ENCODE results near the gene PEX12.
"Not testable (repeated sequence)": the region's sequence is repeated elsewhere in the genome, so short reads cannot be mapped to it uniquely, and the experiment has no call there.

Gene PEX12

DNA sequence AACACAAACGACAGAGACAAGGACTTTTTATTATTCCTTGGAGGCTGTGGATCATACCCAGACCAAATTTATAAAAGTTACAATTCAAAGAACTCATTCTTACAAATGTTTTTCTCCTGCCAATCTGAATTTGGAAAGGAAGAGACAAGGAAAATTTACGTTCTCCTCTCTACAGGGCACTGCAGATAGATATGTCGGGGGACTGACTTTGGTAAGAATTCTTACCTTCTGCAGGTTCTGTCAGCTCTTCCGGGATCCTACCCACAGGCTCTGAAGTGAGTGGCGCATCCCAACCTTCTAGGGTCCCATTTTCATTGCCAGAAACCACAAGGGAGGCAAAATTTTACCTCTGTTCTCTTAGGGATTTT is 38.7 kb downstream of the PEX12 start:
- intact Hi-C loops (cut with micrococcal nuclease) = loop anchor here (5.0 to 10.0 kb wide), 3 partner anchors 38 to 208 kb away; partner anchors contain the start of gene PEX12
- H3K27me3 Mint-ChIP-seq = no peaks in the 10 kb centered on the region
- H3K4me1 Mint-ChIP-seq (ENCODE audit: low read depth) = peaks cover 45% of the 10 kb centered on the region
- no peaks in the 10 kb centered on the region for H3K9me3 Mint-ChIP-seq
- H3K4me3 Mint-ChIP-seq = peak overlapping the region; percentile 6
- H3K36me3 Mint-ChIP-seq (ENCODE audit: low read depth) = no peaks in the 10 kb centered on the region
- H3K27ac Mint-ChIP-seq = peak overlapping the region; percentile 95

DNA sequence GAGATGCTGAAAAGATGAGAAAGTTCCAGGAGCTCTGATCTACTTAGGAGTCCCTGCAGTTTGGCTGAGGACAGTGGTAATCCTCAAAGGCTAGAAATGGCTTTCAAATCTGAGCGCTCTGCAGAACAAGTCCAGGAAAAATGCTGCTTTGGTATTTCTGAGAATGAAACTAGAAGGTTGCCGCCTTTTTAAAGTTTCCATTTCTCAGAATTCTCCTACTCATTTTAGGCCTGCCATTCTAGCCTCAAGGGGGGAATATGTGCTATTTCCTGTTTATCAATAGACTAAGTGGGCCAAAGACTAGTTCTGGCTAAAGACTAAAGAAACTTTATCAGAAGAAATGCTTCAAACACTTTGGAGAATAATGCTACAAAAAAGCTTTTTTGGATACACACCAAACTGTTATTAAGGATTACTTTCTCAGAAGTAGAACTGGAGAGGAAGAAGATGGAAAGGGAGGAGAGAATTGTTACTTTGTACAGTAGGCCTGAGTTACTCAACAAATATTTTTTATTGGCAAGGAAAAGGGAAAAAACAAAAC is 40.7 kb downstream of the PEX12 start, which contains the start of gene SLFN12L:
Gene SLFN12L, minus strand, starts transcription at position 78 of the 541 bp plus-strand sequence. CDS start 15,314 bp downstream, outside the sequence.
- intact Hi-C loops (cut with micrococcal nuclease) = loop anchor here (5.0 to 10.0 kb wide), 2 partner anchors 193 to 210 kb away; no protein-coding TSS in a partner anchor

DNA sequence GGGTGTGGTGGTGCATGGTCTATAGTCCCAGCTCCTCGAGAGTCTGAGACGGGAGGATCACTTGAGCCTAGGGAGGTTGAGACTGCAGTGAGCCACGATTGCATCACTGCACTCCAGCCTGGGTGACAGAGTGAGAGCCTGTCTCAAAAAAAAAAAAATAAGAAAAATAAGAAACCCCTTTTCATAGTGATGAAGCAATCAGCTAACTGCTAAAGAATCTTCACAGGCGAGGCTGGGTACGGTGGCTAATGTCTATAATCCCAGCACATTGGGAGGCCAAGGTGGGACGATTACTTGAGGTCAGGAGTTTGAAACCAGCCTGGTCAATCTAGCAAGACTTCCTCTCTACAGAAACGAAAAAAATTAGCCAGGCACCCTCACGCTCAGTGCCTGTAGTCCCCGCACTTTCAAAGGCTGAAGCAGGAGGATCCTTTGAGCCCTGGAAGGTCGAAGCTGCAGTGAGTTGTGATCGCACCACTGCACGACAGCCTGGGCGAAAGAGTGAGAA is 41.7 kb downstream of the PEX12 start:
- H3K9me3 Mint-ChIP-seq = no peaks in the 10 kb centered on the region
- H3K36me3 Mint-ChIP-seq (ENCODE audit: low read depth) = no peaks in the 10 kb centered on the region
- peak overlapping the region; percentile 68 for H3K4me3 Mint-ChIP-seq
- intact Hi-C loops (cut with micrococcal nuclease) = loop anchor here (1.0 to 10.0 kb wide), 3 partner anchors 192 to 223 kb away; no protein-coding TSS in a partner anchor
- peaks cover 57% of the 10 kb centered on the region for H3K4me1 Mint-ChIP-seq (ENCODE audit: low read depth)
- H3K27me3 Mint-ChIP-seq = peaks cover 2% of the 10 kb centered on the region
- peak overlapping the region; percentile 90 for H3K27ac Mint-ChIP-seq

More for the DNA sequence above, 40.7 kb downstream of the PEX12 start, which contains the start of gene SLFN12L:
- no peaks in the 10 kb centered on the region for H3K36me3 Mint-ChIP-seq (ENCODE audit: low read depth)
- peaks cover 57% of the 10 kb centered on the region for H3K4me1 Mint-ChIP-seq (ENCODE audit: low read depth)
- H3K27me3 Mint-ChIP-seq = peaks cover 2% of the 10 kb centered on the region
- H3K4me3 Mint-ChIP-seq = peak within 1 kb of the TSS; percentile 68
- no peaks in the 10 kb centered on the region for H3K9me3 Mint-ChIP-seq
- H3K27ac Mint-ChIP-seq = peak within 1 kb of the TSS; percentile 90

DNA sequence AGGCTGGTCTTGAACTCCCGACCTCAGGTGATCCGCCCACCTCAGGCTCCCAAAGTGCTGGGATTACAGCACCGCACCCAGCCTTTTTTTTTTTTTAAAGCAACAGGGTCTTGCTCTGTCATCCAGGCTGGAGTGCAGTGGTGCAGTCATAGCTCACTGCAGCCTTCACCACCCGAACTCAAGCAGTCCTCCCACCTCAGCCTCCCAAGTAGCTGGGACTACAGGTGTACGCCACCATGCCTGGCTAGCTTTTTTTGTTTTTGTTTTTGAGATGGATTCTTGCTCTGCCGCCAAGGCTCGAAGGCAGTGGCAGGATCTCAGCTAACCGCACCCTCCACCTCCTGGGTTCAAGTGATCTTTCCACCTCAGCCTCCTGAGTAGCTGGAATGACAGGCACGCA is 43.0 kb downstream of the PEX12 start:
- intact Hi-C loops (cut with micrococcal nuclease) = loop anchor here (5.0 to 10.0 kb wide), 2 partner anchors 191 to 212 kb away; no protein-coding TSS in a partner anchor
- Mint-ChIP-seq H3K4me1 (ENCODE audit: low read depth) (peaks cover 53% of the 10 kb centered on the region), H3K27ac (peak overlapping the region; percentile 17)
- not testable (repeated sequence) for H3K27me3 Mint-ChIP-seq; H3K9me3 Mint-ChIP-seq; H3K4me3 Mint-ChIP-seq; H3K36me3 Mint-ChIP-seq (ENCODE audit: low read depth)

DNA sequence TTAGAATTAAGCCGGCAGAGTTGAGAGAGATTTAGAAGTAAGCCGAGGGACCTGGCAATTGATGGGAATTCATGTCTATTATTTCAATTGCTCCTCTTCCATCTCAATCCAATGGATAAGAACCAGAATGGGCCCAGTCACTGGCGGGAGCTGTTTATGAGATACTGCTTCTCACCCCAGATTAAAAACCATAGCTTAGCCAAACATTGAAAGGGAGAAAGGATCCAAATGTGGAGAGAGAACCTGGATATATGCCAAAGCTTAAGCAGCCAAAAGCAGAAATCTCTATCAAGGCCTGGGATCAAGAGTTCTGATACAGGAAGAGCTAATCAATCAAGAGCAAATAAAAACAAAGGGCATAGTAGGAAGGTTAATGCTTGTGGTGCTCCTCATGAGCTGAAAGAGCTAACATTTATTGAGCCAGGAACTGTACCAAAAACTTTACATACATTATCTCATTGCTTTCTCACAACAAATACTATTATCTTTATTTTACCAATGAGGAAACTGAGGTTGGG is 43.7 kb downstream of the PEX12 start:
- Mint-ChIP-seq H3K4me1 (ENCODE audit: low read depth) (peaks cover 50% of the 10 kb centered on the region), H3K27ac (peak overlapping the region; percentile 2), H3K9me3 (no peaks in the 10 kb centered on the region), H3K4me3 (no peak overlapping the region), H3K27me3 (peaks cover 2% of the 10 kb centered on the region), H3K36me3 (ENCODE audit: low read depth) (no peaks in the 10 kb centered on the region)
- intact Hi-C loops (cut with micrococcal nuclease) = loop anchor here (5.0 to 10.0 kb wide), 2 partner anchors 190 to 213 kb away; no protein-coding TSS in a partner anchor

DNA sequence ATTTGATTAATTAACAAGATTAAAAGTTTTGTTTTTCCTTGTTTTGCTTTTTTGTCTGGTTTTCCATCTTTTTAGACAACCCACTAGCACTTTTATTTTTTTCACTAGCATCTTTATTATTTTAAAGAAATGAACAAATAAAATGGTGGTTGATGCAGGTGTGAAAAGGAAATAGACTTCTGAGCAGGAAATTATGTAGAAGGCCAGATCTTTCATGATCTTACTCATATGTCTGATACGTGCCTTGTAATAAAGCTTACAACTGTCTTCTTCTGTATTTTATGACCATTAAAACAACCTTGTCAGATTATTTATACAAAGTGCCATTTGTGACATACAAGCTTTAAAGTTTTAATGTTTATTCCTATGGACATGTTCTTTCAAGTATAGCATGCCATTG is 47.2 kb downstream of the PEX12 start:
- peaks cover 29% of the 10 kb centered on the region for H3K4me1 Mint-ChIP-seq (ENCODE audit: low read depth)
- peaks cover 3% of the 10 kb centered on the region for H3K27me3 Mint-ChIP-seq
- H3K4me3 Mint-ChIP-seq = no peak overlapping the region
- H3K9me3 Mint-ChIP-seq = no peaks in the 10 kb centered on the region
- intact Hi-C loops (cut with micrococcal nuclease) = loop anchor here (10.0 kb wide), 1 partner anchor 186 kb away; no protein-coding TSS in a partner anchor
- no peak overlapping the region for H3K27ac Mint-ChIP-seq
- no peaks in the 10 kb centered on the region for H3K36me3 Mint-ChIP-seq (ENCODE audit: low read depth)

DNA sequence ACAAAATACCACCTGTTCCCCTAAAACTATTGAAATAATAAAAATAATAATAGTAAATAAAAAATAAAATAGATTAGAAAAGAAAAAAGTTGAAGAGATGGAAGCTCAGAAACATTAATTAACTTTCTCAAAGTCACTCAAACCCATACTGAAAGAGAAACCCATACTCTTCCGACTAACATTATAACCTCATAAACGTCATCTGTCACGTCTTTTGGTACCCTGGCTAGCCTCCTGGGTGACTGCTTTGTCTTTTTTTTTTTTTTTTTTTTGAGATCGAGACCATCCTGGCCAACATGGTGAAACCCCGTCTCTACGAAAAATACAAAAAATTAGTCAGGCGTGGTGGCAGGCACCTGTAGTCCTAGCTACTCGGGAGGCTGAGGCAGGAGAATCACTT is 48.5 kb downstream of the PEX12 start:
- intact Hi-C loops (cut with micrococcal nuclease) = loop anchor here (10.0 kb wide), 1 partner anchor 185 kb away; no protein-coding TSS in a partner anchor
- Mint-ChIP-seq H3K27me3 (peaks cover 3% of the 10 kb centered on the region), H3K36me3 (ENCODE audit: low read depth) (no peaks in the 10 kb centered on the region), H3K4me3 (no peak overlapping the region), H3K4me1 (ENCODE audit: low read depth) (peaks cover 29% of the 10 kb centered on the region), H3K9me3 (no peaks in the 10 kb centered on the region), H3K27ac (no peak overlapping the region)

DNA sequence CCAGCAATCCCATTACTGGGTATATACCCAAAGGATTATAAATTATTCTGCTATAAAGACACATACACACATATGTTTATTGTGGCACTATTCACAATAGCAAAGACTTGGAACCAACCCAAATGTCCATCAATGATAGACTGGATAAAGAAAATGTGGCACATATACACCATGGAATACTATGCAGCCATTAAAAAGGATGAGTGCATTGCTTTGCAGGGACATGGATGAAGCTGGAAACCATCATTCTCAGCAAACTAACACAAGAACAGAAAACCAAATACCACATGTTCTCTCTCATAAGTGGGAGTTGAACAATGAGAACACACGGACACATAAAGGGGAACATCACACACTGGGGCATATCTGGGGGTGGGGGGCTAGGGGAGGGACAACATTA is 49.0 kb downstream of the PEX12 start:
- intact Hi-C loops (cut with micrococcal nuclease); H3K27me3 Mint-ChIP-seq; H3K27ac Mint-ChIP-seq; H3K4me3 Mint-ChIP-seq; H3K9me3 Mint-ChIP-seq; H3K36me3 Mint-ChIP-seq (ENCODE audit: low read depth): not testable (repeated sequence)
- H3K4me1 Mint-ChIP-seq (ENCODE audit: low read depth) = peaks cover 23% of the 10 kb centered on the region
